Glutamatergic neuron (in vitro differentiated cells): ENCODE results near the gene PRL. TPM values are rescaled to one million over a fixed set of nuclear protein-coding genes. Genes with fewer than 3 reads are reported as not detected.

Experiments
- DNase-seq: peaks from one replicate; pipeline ENCODE4 v3.0.0; 2022
- H3K27ac Mint-ChIP-seq: one replicate; pipeline ENCODE4 v1.8.0; 2020; ENCODE audit warnings: mild to moderate bottlenecking, mixed read lengths, inconsistent platforms; ENCODE audit not compliant: unreplicated experiment
- H3K27me3 Mint-ChIP-seq: one replicate; pipeline ENCODE4 v1.8.0; 2020; ENCODE audit warnings: mild to moderate bottlenecking, moderate library complexity, mixed read lengths, inconsistent platforms; ENCODE audit not compliant: unreplicated experiment
- H3K36me3 Mint-ChIP-seq: one replicate; pipeline ENCODE4 v1.8.0; 2020; ENCODE audit warnings: mild to moderate bottlenecking, mixed read lengths, inconsistent platforms; ENCODE audit not compliant: unreplicated experiment
- H3K4me1 Mint-ChIP-seq: one replicate; pipeline ENCODE4 v1.8.0; 2020; ENCODE audit warnings: mild to moderate bottlenecking, low read depth, mixed read lengths, inconsistent platforms; ENCODE audit not compliant: unreplicated experiment
- H3K4me3 Mint-ChIP-seq: one replicate; pipeline ENCODE4 v1.8.0; 2020; ENCODE audit warnings: mild to moderate bottlenecking, mixed read lengths, inconsistent platforms; ENCODE audit not compliant: unreplicated experiment
- H3K9me3 Mint-ChIP-seq: one replicate; pipeline ENCODE4 v1.8.0; 2020; ENCODE audit warnings: mild to moderate bottlenecking, moderate library complexity, mixed read lengths, inconsistent platforms; ENCODE audit not compliant: unreplicated experiment
- CTCF ChIP-seq: fragments of 200-600 bp; sonication (generic); IDR thresholded peaks from one replicate; pipeline ENCODE4 v1.5.0; 2021; ENCODE audit not compliant: partially characterized antibody, unreplicated experiment
- long read RNA-seq: library from polyadenylated mRNA; unstranded; transcript quantifications from one replicate; pipeline ENCODE4 v2.0.0, GENCODE V29; 2020; ENCODE audit not compliant: unreplicated experiment
- total RNA-seq: library from RNA; stranded (reverse); fragmentation: NEBNext Ultra II Directional; extraction: Animal tissue kit (Norgen Biotek cat#: 25700); gene quantifications from one replicate; pipeline ENCODE4 v1.2.1, GENCODE V29; 2021; ENCODE audit not compliant: unreplicated experiment

Gene PRL
- not detected for total RNA-seq
- long read RNA-seq: 0 reads

- Mint-ChIP-seq H3K27ac (no peak within 1 kb of the TSS), H3K4me3 (no peak within 1 kb of the TSS), H3K9me3 (peaks cover 2% of the 10 kb centered on the region), H3K27me3 (no peaks in the 10 kb centered on the region), H3K36me3 (no peaks in the 10 kb centered on the region), H3K4me1 (peaks cover 8% of the 10 kb centered on the region)
- no peak for TF ChIP-seq CTCF
- no peak for DNase-seq
These were observed at the start of gene PRL for GRCh38 chr6:22296936-22297335. PRL (minus strand) TSS chr6:22297036; CDS start chr6:22296982, 54 bp downstream.

GRCh38 chr6:22343864-22344263, 47.0 kb upstream of the PRL start:
- Mint-ChIP-seq H3K4me3 (no peak overlapping the region), H3K27ac (no peak overlapping the region), H3K4me1 (no peaks in the 10 kb centered on the region), H3K36me3 (no peaks in the 10 kb centered on the region), H3K27me3 (peaks cover 1% of the 10 kb centered on the region), H3K9me3 (no peaks in the 10 kb centered on the region)
- TF ChIP-seq CTCF: no peak
- DNase-seq: no peak

- TF ChIP-seq CTCF: no peak
- no peaks in the 10 kb centered on the region for H3K27me3 Mint-ChIP-seq
- DNase-seq: no peak
- no peaks in the 10 kb centered on the region for H3K9me3 Mint-ChIP-seq
- H3K27ac Mint-ChIP-seq: no peak overlapping the region
- peaks cover 2% of the 10 kb centered on the region for H3K4me1 Mint-ChIP-seq
- no peaks in the 10 kb centered on the region for H3K36me3 Mint-ChIP-seq
- no peak overlapping the region for H3K4me3 Mint-ChIP-seq
These were observed 37.9 kb upstream of the PRL start for GRCh38 chr6:22334778-22335177.

GRCh38 chr6:22333802-22334201, 37.0 kb upstream of the PRL start:
- TF ChIP-seq CTCF: no peak
- Mint-ChIP-seq H3K4me1 (peaks cover 7% of the 10 kb centered on the region), H3K27ac (no peak overlapping the region), H3K36me3 (no peaks in the 10 kb centered on the region), H3K27me3 (no peaks in the 10 kb centered on the region), H3K9me3 (no peaks in the 10 kb centered on the region), H3K4me3 (no peak overlapping the region)
- DNase-seq: no peak

- TF ChIP-seq CTCF: no peak
- no peaks in the 10 kb centered on the region for H3K27me3 Mint-ChIP-seq
- H3K27ac Mint-ChIP-seq: no peak overlapping the region
- H3K9me3 Mint-ChIP-seq: no peaks in the 10 kb centered on the region
- peaks cover 12% of the 10 kb centered on the region for H3K4me1 Mint-ChIP-seq
- no peak overlapping the region for H3K4me3 Mint-ChIP-seq
- DNase-seq: no peak
- no peaks in the 10 kb centered on the region for H3K36me3 Mint-ChIP-seq
These were observed 35.9 kb upstream of the PRL start for GRCh38 chr6:22332711-22333110.
